GM23338 (cell line): ENCODE measurements around the gene ARL8B. TPM values are rescaled to one million over a fixed set of nuclear protein-coding genes. Genes with fewer than 3 reads are reported as not detected.

Experiments used
- ATAC-seq: fragments of 200-7000 bp; cut with Tn5 transposase; 3 replicates; pipeline ENCODE4 v1.9.1; 2020
- DNase-seq: peaks from one replicate; pipeline ENCODE4 v3.0.0-alpha.2; 2015; ENCODE audit warnings: low spot score
- H2AFZ ChIP-seq: fragments of 200-600 bp; sonication (generic); 2 replicates; pipeline ENCODE4 v1.8.0; 2016; ENCODE audit warnings: antibody characterized with exemption, mild to moderate bottlenecking, moderate library complexity
- H3F3A ChIP-seq: fragments of 200-600 bp; sonication (generic); replicated peaks from 2 replicates; pipeline ENCODE4 v1.8.0; 2017; ENCODE audit warnings: antibody characterized with exemption, mixed run types, low read depth
- H3K27ac ChIP-seq: fragments of 200-600 bp; sonication (generic); 2 replicates; pipeline ENCODE4 v1.6.1; 2016; ENCODE audit warnings: low read depth
- H3K27me3 ChIP-seq: fragments of 200-600 bp; sonication (generic); 2 replicates; pipeline ENCODE4 v1.8.0; 2016; ENCODE audit warnings: mild to moderate bottlenecking, mixed run types, moderate library complexity; ENCODE audit not compliant: insufficient read depth
- H3K36me3 ChIP-seq: fragments of 200-600 bp; sonication (generic); 2 replicates; pipeline ENCODE4 v1.8.0; 2016; ENCODE audit warnings: mild to moderate bottlenecking; ENCODE audit not compliant: insufficient read depth
- H3K4me1 ChIP-seq: fragments of 200-600 bp; sonication (generic); 2 replicates; pipeline ENCODE4 v1.8.0; 2016; ENCODE audit warnings: mild to moderate bottlenecking, moderate library complexity; ENCODE audit not compliant: insufficient read depth
- H3K4me2 ChIP-seq: fragments of 200-600 bp; sonication (generic); 2 replicates; pipeline ENCODE4 v1.7.1; 2017; ENCODE audit warnings: mixed run types
- H3K4me3 ChIP-seq: fragments of 200-600 bp; sonication (generic); 2 replicates; pipeline ENCODE4 v1.6.1; 2016; ENCODE audit warnings: mixed run types
- H3K79me2 ChIP-seq: fragments of 200-600 bp; sonication (generic); replicated peaks from 2 replicates; pipeline ENCODE4 v1.8.0; 2017; ENCODE audit warnings: mild to moderate bottlenecking; ENCODE audit not compliant: insufficient read depth
- H3K9me2 ChIP-seq: fragments of 200-600 bp; sonication (generic); 2 replicates; pipeline ENCODE4 v1.8.0; 2017; ENCODE audit not compliant: insufficient read depth
- H4K20me1 ChIP-seq: fragments of 200-600 bp; sonication (generic); replicated peaks from 2 replicates; pipeline ENCODE4 v1.8.0; 2017; ENCODE audit warnings: mild to moderate bottlenecking; ENCODE audit not compliant: insufficient read depth
- H3K27ac Mint-ChIP-seq: 2 replicates; pipeline ENCODE4 v1.8.0; 2020; ENCODE audit warnings: inconsistent platforms, mild to moderate bottlenecking, moderate library complexity, mixed read lengths
- H3K27me3 Mint-ChIP-seq: 3 replicates; pipeline ENCODE4 v1.8.0; 2022; ENCODE audit warnings: low read depth, mild to moderate bottlenecking, moderate library complexity, mixed read lengths, inconsistent platforms; ENCODE audit not compliant: insufficient read depth, poor library complexity
- H3K36me3 Mint-ChIP-seq: 3 replicates; pipeline ENCODE4 v1.8.0; 2021; ENCODE audit warnings: low read depth, mild to moderate bottlenecking, inconsistent platforms, moderate library complexity, mixed read lengths
- H3K4me1 Mint-ChIP-seq: 3 replicates; pipeline ENCODE4 v1.8.0; 2020; ENCODE audit warnings: mild to moderate bottlenecking, inconsistent platforms, mixed read lengths
- H3K4me3 Mint-ChIP-seq: 3 replicates; pipeline ENCODE4 v1.8.0; 2021; ENCODE audit warnings: moderate library complexity, mild to moderate bottlenecking, inconsistent platforms, mixed read lengths
- H3K9me3 Mint-ChIP-seq: 3 replicates; pipeline ENCODE4 v1.8.0; 2020; ENCODE audit warnings: moderate library complexity, mild to moderate bottlenecking, inconsistent platforms, mixed read lengths
- ETS1 ChIP-seq: IDR thresholded peaks from 2 replicates; pipeline ENCODE4 v1.6.1; 2016; ENCODE audit warnings: antibody characterized with exemption
- JUNB ChIP-seq: IDR thresholded peaks from one replicate; pipeline ENCODE4 v1.6.1; 2016; ENCODE audit warnings: antibody characterized with exemption; ENCODE audit not compliant: unreplicated experiment
- NANOG ChIP-seq: IDR thresholded peaks from 2 replicates; pipeline ENCODE4 v1.6.1; 2016; ENCODE audit warnings: antibody characterized with exemption, borderline replicate concordance
- POLR2AphosphoS5 ChIP-seq: IDR thresholded peaks from 2 replicates; pipeline ENCODE4 v1.6.1; 2016; ENCODE audit warnings: antibody characterized with exemption, low read depth
- REST ChIP-seq: IDR thresholded peaks from one replicate; pipeline ENCODE4 v1.6.1; 2018; ENCODE audit warnings: antibody characterized with exemption; ENCODE audit not compliant: unreplicated experiment
- STAT1 ChIP-seq: IDR thresholded peaks from one replicate; pipeline ENCODE4 v1.6.1; 2016; ENCODE audit warnings: antibody characterized with exemption; ENCODE audit not compliant: unreplicated experiment
- ZNF114 ChIP-seq: fragments of 250-450 bp; sonication (Bioruptor Pico); IDR thresholded peaks from 2 replicates; pipeline ENCODE4 v1.5.0; 2020; ENCODE audit warnings: mild to moderate bottlenecking, moderate library complexity
- ZNF331 ChIP-seq: fragments of 250-450 bp; sonication (Bioruptor Pico); IDR thresholded peaks from 2 replicates; pipeline ENCODE4 v1.5.0; 2020; ENCODE audit warnings: low read depth, mild to moderate bottlenecking, moderate library complexity
- ZNF462 ChIP-seq: fragments of 250-450 bp; sonication (Bioruptor Pico); IDR thresholded peaks from 2 replicates; pipeline ENCODE4 v1.5.0; 2020; ENCODE audit warnings: mild to moderate bottlenecking, moderate library complexity
- polyA plus RNA-seq: library from polyadenylated mRNA; unstranded; fragments of >200 nt; fragmentation: Nextera tagmentation; extraction: Ambion mirVana; gene quantifications from 2 replicates; pipeline ENCODE4 v1.2.1, GENCODE V29; 2016
- total RNA-seq: library from RNA; depleted of rRNA; stranded (reverse); fragments of >200 nt; shearing (Covaris generic); gene quantifications from 2 replicates; pipeline ENCODE4 v1.2.3, GENCODE V29; 2014

The ARL8B gene
- total and polyA plus RNA-seq, 2 experiments from 2014 or later = 25.5 to 40.8 TPM

DNA sequence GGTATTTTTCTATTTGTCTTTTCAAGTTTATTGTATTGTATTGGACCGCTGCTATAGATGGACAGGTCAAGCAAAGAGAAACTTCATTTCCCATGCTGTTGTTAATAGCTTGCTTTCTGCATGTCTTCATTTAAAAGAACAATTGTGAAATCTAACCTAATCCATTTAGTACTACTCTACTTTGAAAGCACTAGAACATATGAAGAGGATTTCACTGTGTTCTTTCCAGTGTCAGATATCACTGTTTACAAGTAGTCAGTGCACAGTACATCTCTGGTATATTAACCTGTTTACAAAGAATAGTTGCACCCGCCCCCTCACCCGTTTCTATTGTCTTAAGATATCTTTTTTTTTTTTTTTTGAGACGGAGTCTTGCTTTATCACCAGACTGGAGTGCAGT, 43.6 kb downstream of the ARL8B start:
- no peaks in the 10 kb centered on the region for H3K9me3 Mint-ChIP-seq
- TF ChIP-seq POLR2AphosphoS5 (no peak), ZNF114 (CRISPR knock-in tag) (no peak), ZNF462 (CRISPR knock-in tag) (no peak), ETS1 (no peak), ZNF331 (CRISPR knock-in tag) (no peak), NANOG (no peak), STAT1 (no peak), REST (no peak), JUNB (no peak)
- no peak overlapping the region for H3K4me2 ChIP-seq
- H3K27ac Mint-ChIP-seq = peak overlapping the region; percentile 59; the same call in 1 of the 2 replicates
- peaks cover 92% of the 10 kb centered on the region for H3K79me2 ChIP-seq
- no peaks in the 10 kb centered on the region for H3F3A ChIP-seq
- H3K4me3 ChIP-seq = no peak overlapping the region
- H3K9me2 ChIP-seq = no peaks in the 10 kb centered on the region
- peaks cover 17% of the 10 kb centered on the region; the same call in 1 of the 2 replicates for H4K20me1 ChIP-seq
- H3K4me3 Mint-ChIP-seq = no peak overlapping the region
- H2AFZ ChIP-seq = no peak overlapping the region
- peaks cover 1% of the 10 kb centered on the region for H3K27me3 Mint-ChIP-seq
- H3K4me1 ChIP-seq = peaks cover 23% of the 10 kb centered on the region
- no peaks in the 10 kb centered on the region for H3K36me3 ChIP-seq
- no peak overlapping the region for H3K27ac ChIP-seq
- ATAC-seq (no peak), DNase-seq (no peak)
- no peaks in the 10 kb centered on the region for H3K27me3 ChIP-seq
- peaks cover 44% of the 10 kb centered on the region for H3K4me1 Mint-ChIP-seq
- H3K36me3 Mint-ChIP-seq = no peaks in the 10 kb centered on the region; the same call in 2 of the 3 replicates
